NCI-H1105 (cell line): ENCODE measurements around the gene MTHFS.

Source experiments
- DNase-seq: peaks from one replicate; lab custom pipeline; 2025; lab: John Stamatoyannopoulos, UW

MTHFS gene

DNA sequence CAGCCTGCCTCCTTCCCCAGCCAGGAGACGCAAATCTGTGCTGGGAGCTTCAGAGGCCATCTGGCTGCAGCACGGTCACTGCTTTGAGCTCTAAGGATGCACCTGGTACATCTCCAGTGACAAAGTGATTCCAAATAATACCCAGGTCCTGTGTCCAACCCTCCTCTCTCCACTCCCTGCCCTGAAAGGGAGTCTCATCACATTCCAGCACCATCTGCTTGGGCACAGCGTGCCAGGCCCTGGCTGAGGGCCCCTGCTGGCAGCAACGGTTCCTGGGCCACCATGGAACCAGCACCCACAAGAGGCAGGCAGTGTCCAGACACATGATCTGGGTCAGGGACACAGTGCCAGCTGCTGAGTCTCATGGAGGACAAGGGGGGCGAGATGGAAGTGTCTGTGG lies 81.3 kb downstream of the MTHFS start:
- DNase-seq = no peak

DNA sequence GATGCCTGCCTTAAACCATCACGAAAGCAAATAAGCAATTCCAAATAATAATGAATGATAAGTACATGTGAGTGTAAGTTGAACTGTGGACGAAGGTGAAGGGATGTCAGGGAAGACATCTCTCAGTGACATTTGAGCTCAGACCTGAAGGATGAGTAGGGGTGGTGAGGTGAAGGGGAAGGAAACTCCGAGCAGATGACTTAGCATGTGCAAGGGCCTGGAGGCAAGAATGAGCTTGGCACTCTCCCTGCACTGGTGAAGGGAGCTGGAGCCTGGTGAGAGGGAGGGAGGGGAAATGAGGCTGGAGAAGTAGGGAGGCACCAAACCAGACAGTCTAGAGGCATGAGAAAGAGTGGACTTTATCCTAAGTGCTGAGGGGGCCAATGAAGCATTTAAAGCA lies 84.3 kb downstream of the MTHFS start:
- DNase-seq = no peak

DNA sequence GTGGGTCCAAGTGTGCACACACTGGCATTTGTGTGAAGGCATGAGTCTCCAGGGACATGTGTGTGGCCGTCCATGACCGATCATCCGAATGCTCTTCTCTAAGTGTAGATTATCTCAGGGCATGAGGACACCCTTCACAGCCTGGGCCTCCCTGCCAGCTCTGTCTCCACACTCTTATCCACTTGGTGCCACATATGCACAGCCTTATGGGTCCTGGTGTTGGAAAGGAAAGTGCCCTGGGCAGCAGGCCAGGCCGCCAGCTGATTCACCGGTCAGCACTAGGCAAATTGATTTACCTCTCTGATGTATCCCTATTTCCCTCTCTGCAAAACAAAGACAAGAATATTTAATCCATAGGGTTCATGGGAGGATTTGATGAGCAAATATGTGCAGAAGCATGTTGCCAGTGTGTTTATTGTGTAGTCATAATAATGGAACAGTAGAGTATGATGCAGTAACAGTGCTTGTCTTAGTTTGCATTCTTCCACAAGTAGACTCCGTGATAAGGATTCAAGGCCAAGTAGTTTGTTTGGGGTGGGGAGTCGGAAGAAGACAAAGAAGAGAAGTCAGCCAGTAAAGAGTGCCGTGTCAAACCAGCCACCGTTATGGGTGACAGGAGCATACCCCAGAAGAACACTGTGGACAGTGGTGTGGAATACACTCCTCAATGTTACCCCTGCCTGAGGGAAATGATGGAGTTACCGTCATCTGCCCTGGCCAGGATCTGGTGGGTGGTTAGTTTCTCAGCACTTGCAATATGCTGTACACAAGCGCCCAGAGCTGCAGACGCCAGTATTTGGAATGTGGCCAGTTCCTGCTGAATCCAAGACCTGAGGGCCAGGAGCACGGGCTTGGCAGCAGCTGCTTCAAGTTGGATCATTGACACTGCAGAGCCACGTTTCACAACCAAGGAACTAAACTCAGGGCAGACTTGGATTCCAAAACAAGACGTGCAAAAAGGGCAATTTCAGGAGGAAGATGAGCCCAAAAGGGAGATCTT lies 85.1 kb downstream of the MTHFS start:
- DNase-seq = peak; percentile 64

DNA sequence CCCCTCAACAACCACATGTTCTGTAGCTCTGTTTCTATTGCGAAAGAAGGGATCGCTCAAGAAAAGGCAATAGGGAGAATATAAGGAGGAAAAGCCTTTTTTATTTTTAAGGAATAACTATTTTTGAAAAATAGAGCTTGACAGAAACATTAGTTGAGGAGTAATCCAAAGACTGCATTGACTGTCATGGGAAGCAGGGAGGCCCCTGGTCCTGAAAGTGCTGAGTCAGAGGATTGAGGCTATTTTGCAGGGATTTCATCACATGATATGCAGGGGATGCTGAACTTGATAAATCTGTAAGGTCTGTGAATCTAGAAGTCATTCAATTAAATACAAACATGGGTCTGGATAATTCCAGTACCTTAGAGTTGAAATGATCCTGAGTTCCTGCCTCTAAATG lies 92.0 kb downstream of the MTHFS start:
- no peak for DNase-seq

DNA sequence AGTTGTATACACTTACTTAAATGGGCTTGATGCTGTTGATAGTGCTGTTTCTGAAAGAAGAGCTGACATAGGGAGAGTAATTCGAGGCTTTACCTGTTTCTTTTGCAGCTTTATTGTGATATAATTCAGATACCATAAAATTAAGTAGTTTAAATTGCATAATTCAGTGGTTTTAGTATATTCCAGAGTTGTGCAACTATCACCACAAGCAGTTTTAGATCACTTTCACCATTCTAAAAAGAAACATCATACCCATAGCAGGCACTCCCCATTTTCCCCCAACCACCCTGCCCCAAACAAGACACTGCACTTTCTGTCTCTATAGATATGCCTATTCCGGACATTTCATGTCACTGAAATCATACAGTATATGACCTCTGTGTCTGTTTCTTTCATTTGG lies 98.5 kb downstream of the MTHFS start:
- DNase-seq = no peak
